ENCODE results near the gene SPATS2L. TPM values are rescaled to one million over a fixed set of nuclear protein-coding genes. Genes with fewer than 3 reads are reported as not detected.

SPATS2L gene, protein sequence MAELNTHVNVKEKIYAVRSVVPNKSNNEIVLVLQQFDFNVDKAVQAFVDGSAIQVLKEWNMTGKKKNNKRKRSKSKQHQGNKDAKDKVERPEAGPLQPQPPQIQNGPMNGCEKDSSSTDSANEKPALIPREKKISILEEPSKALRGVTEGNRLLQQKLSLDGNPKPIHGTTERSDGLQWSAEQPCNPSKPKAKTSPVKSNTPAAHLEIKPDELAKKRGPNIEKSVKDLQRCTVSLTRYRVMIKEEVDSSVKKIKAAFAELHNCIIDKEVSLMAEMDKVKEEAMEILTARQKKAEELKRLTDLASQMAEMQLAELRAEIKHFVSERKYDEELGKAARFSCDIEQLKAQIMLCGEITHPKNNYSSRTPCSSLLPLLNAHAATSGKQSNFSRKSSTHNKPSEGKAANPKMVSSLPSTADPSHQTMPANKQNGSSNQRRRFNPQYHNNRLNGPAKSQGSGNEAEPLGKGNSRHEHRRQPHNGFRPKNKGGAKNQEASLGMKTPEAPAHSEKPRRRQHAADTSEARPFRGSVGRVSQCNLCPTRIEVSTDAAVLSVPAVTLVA
- 77.3 and 106 TPM in 2 replicates for total RNA-seq

DNA sequence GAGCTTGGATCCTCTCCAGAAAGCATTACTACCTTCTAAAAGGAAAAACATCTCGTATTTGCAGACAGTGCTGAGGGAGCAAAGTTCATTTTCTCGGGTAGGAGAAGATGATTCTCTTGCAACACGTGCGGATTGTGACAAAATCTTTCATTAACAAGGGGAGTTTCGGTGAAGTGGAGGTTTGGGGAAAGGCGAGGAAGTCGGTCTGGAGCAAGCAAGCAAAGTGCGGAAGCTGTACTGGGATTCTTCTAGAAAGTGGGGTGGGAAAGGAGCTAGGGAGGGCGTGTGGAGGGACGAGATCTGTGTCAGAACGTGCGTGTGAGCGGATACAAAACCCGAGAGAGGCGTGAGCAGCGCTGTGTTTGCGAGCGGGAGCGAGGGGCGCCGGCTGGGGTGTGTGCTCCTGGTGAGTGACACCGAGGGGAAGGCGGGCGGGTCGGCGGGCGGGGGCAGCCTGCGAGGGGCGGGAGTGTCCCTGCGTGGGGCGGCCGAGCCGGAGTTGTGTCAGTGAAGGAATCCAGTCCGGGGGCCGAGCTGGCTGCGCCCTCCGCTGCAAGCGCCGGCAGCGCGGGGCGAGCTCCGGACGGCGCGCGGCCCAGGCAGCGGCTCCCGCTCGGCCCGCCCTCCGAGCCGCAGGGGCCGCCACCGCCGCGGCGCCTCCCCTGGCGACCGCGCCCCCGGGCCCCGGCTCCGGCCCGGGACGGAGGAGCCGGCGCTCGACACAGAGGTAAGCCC, at the start of gene SPATS2L:
TSS of gene SPATS2L (plus strand) at position 498 of the 735 bp plus-strand sequence. CDS start 82,552 bp downstream, outside the sequence.

DNA sequence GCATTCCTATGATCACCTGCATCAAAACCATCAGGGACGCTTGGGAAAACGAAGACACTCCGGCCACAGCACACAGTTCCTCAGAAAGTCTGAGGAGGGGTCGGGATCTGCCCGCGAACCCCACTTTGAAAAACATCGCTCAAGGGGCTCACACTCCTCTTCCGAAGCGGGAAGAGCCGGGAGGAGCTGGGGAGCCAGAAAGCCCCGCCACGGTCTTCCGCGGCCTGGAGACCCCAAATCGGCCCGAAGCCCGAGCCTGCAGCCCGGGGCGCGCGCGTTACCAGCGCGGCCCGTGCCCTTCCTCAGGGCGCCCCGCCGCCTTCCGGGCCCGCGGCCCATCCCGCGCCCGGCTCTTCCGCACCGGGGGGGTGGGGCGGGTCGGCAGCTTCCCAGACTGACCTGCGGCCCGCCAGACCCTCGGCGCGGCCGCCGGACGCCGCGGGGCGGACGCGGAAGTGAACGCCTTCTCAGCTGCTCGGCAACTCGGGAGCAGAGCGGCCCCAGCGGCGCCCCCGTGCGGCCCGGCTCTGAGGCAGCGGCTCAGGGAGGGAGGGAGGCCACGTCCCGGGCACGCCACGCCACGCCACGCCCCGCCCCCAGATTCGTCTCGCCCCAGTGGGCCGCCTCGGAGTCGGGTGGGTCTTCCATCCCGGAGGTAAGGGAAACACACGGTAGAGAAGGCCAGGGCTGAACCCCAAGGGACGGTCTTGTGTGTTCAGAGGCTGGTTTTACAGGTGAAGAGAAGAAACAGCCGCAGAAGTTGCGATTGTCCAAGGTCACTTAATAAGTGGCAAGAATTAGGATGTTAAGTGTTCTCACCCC, 203.3 kb downstream of the SPATS2L start, which contains the start of gene KCTD18:
TSS of gene KCTD18 (minus strand) at position 457 of the 822 bp plus-strand sequence. CDS start 3,052 bp downstream, outside the sequence.

DNA sequence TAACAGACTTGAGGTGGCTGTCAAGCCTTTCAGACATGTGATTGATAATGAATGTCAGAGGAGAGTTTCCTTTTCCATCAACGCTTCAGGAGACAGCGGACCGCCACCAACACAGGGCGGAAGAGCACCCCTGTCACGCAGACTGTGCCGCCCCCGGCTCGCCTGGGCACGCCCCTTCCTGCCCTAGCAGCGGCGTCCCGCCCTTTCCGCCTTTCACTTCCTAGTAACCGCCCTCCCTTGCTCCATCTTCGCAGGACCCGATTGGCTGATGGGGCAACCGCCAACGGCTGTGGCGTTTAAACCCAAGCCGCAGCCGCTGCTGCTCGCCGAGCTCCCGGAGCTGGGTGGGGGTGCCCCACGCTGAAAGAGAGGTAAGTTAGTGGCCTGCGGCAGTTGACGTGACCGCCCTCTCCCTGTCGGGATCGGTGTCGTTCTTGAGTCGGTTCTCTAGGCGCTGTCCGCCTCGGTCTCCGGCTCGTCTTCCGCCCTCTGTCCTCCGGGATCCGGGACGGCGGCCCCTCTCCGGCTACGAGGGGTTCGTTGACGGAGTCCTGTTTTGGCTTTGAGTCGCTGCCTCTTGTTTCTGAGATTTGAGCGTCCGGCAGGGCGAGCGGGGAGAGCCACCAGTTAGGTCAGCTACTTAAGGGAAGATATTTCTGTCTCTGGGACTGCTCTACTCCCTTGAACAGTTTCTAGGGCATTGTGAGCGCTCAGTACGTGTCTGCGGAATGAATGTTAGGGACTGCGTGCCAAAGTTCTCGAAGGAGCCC, 219.6 kb downstream of the SPATS2L start, which contains the start of gene SGO2:
TSS of gene SGO2 (plus strand) at position 326 of the 770 bp plus-strand sequence. CDS start 6,769 bp downstream, outside the sequence.

Other genes with a start within 250 kb of the SPATS2L start
- 24.4 and 25.6 TPM in 2 replicates for gene KCTD18, start 203.4 kb downstream of the SPATS2L start, total RNA-seq
- gene SGO2, start 219.5 kb downstream of the SPATS2L start, total RNA-seq = 2.3 and 4.7 TPM in 2 replicates